Measurements from ENCODE around the gene ADCY7. TPM values are rescaled to one million over a fixed set of nuclear protein-coding genes. Genes with fewer than 3 reads are reported as not detected.

ADCY7 gene
- total and polyA plus RNA-seq, 9 of the 15 experiments (the other 6 are each of a cell fraction or from before 2014, with no cell fraction given): 2.3 to 108 (median 28.6) TPM

GRCh38 chr16:50246299-50247122 is 19.8 kb upstream of the ADCY7 start (continued):
- TF ChIP-seq ZNF512 (tag; IDR thresholded peaks at IDR 0.05) (no peak), MEF2A (IDR thresholded peaks at IDR 0.05; ENCODE audit: control insufficient read depth, low read depth, low read length) (no peak), NR2F6 (CRISPR knock-in tag; IDR thresholded peaks at IDR 0.05) (no peak), DDX20 (tag; IDR thresholded peaks at IDR 0.05; ENCODE audit: low read depth) (no peak), PHTF2 (CRISPR knock-in tag; IDR thresholded peaks at IDR 0.05) (no peak), NR2C1 (IDR thresholded peaks at IDR 0.05) (no peak), NR2C1 (tag; IDR thresholded peaks at IDR 0.05) (no peak), CTBP1 (IDR thresholded peaks at IDR 0.05; ENCODE audit: borderline replicate concordance) (no peak), KLF10 (CRISPR knock-in tag; IDR thresholded peaks at IDR 0.05) (no peak), ZNF232 (CRISPR knock-in tag; IDR thresholded peaks at IDR 0.05) (0 out of 2 replicates have a peak, but pooled peaks have one; percentile 39), ZNF280A (IDR thresholded peaks at IDR 0.05; ENCODE audit: low read depth, partially characterized antibody) (no peak), CBX5 (IDR thresholded peaks at IDR 0.05; ENCODE audit: borderline replicate concordance, low read depth) (no peak), HOXB6 (CRISPR knock-in tag; IDR thresholded peaks at IDR 0.05; ENCODE audit: borderline replicate concordance) (no peak), BRCA1 (IDR thresholded peaks at IDR 0.05) (no peak), BRCA1 (CRISPR knock-in tag; IDR thresholded peaks at IDR 0.05) (no peak), CHD1 (IDR thresholded peaks at IDR 0.05; ENCODE audit: low read length) (peak; percentile 43), E2F5 (CRISPR knock-in tag; IDR thresholded peaks at IDR 0.05) (no peak), BCOR (IDR thresholded peaks at IDR 0.05) (no peak), ZNF24 (IDR thresholded peaks at IDR 0.05) (peak; percentile 97), KLF6 (CRISPR knock-in tag; IDR thresholded peaks at IDR 0.05; ENCODE audit: borderline replicate concordance) (no peak), IRF9 (tag; IDR thresholded peaks at IDR 0.05) (no peak), RBM34 (IDR thresholded peaks at IDR 0.05; ENCODE audit: borderline replicate concordance, insufficient read depth, low read length) (no peak), EWSR1 (IDR thresholded peaks at IDR 0.05; ENCODE audit: borderline replicate concordance, low read depth, partially characterized antibody) (no peak), CXXC5 (CRISPR knock-in tag; IDR thresholded peaks at IDR 0.05) (no peak)
